T-cell (primary cell): ENCODE data around the gene ITGAE. TPM values are rescaled to one million over a fixed set of nuclear protein-coding genes. Genes with fewer than 3 reads are reported as not detected.

ENCODE experiments used
- ATAC-seq, 4 experiments: fragments of 200-7000 bp in 3 of 4; fragments of 150-1000 bp in 1 of 4; cut with Tn5 transposase; replicated peaks in 1 of 4; 1 replicate in 3 of 4; 2 replicates in 1 of 4; pipeline ENCODE4 v1.10.0; 2021; ENCODE audit warnings: moderate library complexity in 3 of 4, mild to moderate bottlenecking in 2 of 4, moderate number of reproducible peaks in 1 of 4
- CTCF ChIA-PET, 2 donors: fragments of 300-600 bp; sonication (Branson Sonifier 250); formaldehyde crosslinking; loops; one replicate each; lab custom pipeline; 2022; ENCODE audit warnings: antibody characterized with exemption in 2 of 2; lab: Charles Lee
- POLR2A ChIA-PET, 2 donors: fragments of 300-600 bp; sonication (Branson Sonifier 250); formaldehyde crosslinking; loops; one replicate each; lab custom pipeline; 2022; ENCODE audit warnings: antibody characterized with exemption in 2 of 2; lab: Charles Lee
- DNase-seq, 35 experiments: peaks; one replicate each; pipeline versions ENCODE4 v3.0.0 to v3.0.0-alpha.2; 2013 to 2023
- H3K27ac ChIP-seq: one replicate; pipeline ENCODE4 v1.5.1; 2013; ENCODE audit warnings: low read length
- H3K27me3 ChIP-seq, 2 experiments: replicated peaks in 1 of 2; 1 replicate in 1 of 2; 2 replicates in 1 of 2; pipeline versions ENCODE4 v1.6.1 to v1.7.0; 2013; ENCODE audit warnings: low read length in 1 of 2, mixed read lengths in 1 of 2; ENCODE audit not compliant: control insufficient read depth in 2 of 2, insufficient read depth in 2 of 2; ENCODE audit errors: extremely low read depth in 1 of 2
- H3K36me3 ChIP-seq, 2 donors: 1 replicate in 1 of 2; 2 replicates in 1 of 2; pipeline versions ENCODE4 v1.6.1 to v1.7.0; 2013; ENCODE audit warnings: low read length in 1 of 2; ENCODE audit not compliant: control insufficient read depth in 2 of 2, insufficient read depth in 1 of 2; ENCODE audit errors: extremely low read depth in 1 of 2
- H3K4me1 ChIP-seq, 2 experiments: 1 replicate in 1 of 2; 2 replicates in 1 of 2; pipeline versions ENCODE4 v1.6.1 to v1.7.0; 2013; ENCODE audit warnings: low read length in 2 of 2, mixed read lengths in 1 of 2; ENCODE audit not compliant: insufficient read depth in 2 of 2, control insufficient read depth in 1 of 2; ENCODE audit errors: extremely low read depth in 1 of 2
- H3K4me3 ChIP-seq, 2 donors: 1 replicate in 1 of 2; 2 replicates in 1 of 2; pipeline versions ENCODE4 v1.5.1 to v1.7.0; 2013; ENCODE audit warnings: mild to moderate bottlenecking in 2 of 2, low read length in 1 of 2, moderate library complexity in 1 of 2; ENCODE audit not compliant: control insufficient read depth in 1 of 2; ENCODE audit errors: extremely low read depth in 1 of 2
- H3K9me3 ChIP-seq: 2 replicates; pipeline ENCODE4 v1.7.0; 2013
- H3K27ac Mint-ChIP-seq, 2 donors: one replicate each; pipeline ENCODE4 v1.8.0; 2020 to 2021; ENCODE audit warnings: mild to moderate bottlenecking in 2 of 2, mixed read lengths in 2 of 2
- H3K27me3 Mint-ChIP-seq, 2 donors: one replicate each; pipeline ENCODE4 v1.8.0; 2021 to 2022; ENCODE audit warnings: mixed read lengths in 2 of 2
- H3K36me3 Mint-ChIP-seq: one replicate; pipeline ENCODE4 v1.8.0; 2021; ENCODE audit warnings: mixed read lengths
- H3K4me1 Mint-ChIP-seq, 3 donors: one replicate each; pipeline ENCODE4 v1.8.0; 2020 to 2022; ENCODE audit warnings: mixed read lengths in 3 of 3, mild to moderate bottlenecking in 1 of 3
- H3K4me3 Mint-ChIP-seq, 3 donors: one replicate each; pipeline ENCODE4 v1.8.0; 2020 to 2022; ENCODE audit warnings: mild to moderate bottlenecking in 3 of 3, mixed read lengths in 3 of 3, moderate library complexity in 3 of 3
- H3K9me3 Mint-ChIP-seq, 3 donors: one replicate each; pipeline ENCODE4 v1.8.0; 2020 to 2022; ENCODE audit warnings: mixed read lengths in 3 of 3
- WGBS: methylation state at CpG from one replicate; pipeline ENCODE4 v1.1.5; 2013; ENCODE audit warnings: missing lambda C conversion rate; ENCODE audit not compliant: insufficient coverage; 5-methylcytosine and 5-hydroxymethylcytosine counted together
- total RNA-seq, 35 experiments: library from RNA in 6 of 35; stranded (reverse) in 6 of 35; fragments of 120-200 nt in 1 of 35; gene quantifications; one replicate each; pipeline versions ENCODE4 v1.2.1 to v1.2.4 and lab custom pipeline; 2013 to 2026

ITGAE gene
- total RNA-seq, 5 donors from 2014 or later (not counting 1 experiment from before 2014, with no cell fraction given), result 13.0 to 40.0 (median 25.2) TPM

GRCh38 chr17:3805581-3805980, 4.6 kb upstream of the ITGAE start:
- Histone ChIP-seq H3K36me3 (peaks cover 7 to 36% of the 10 kb centered on the region in 2 donors), H3K9me3 (no peaks in the 10 kb centered on the region), H3K27ac (no peak overlapping the region), H3K4me3 (no peak overlapping the region), H3K27me3 (no peaks in the 10 kb centered on the region), H3K4me1 (peaks cover 0 to 13% of the 10 kb centered on the region in 2 experiments)
- Mint-ChIP-seq H3K27me3 (no peaks in the 10 kb centered on the region), H3K36me3 (peaks cover 27% of the 10 kb centered on the region), H3K4me1 (peaks cover 0 to 6% (median 5%) of the 10 kb centered on the region in 3 donors), H3K27ac (no peak overlapping the region), H3K9me3 (no peaks in the 10 kb centered on the region), H3K4me3 (no peak overlapping the region)
- DNase-seq (no peak), ATAC-seq (no peak)
- no CpG with 5 or more reads among the region's 5 CpGs for WGBS
- POLR2A ChIA-PET, result no interaction called here
- CTCF ChIA-PET, result no interaction called here

- H3K4me1 ChIP-seq, result peaks cover 0 to 14% of the 10 kb centered on the region in 2 experiments
- CTCF ChIA-PET, result no interaction called here
- H3K4me3 Mint-ChIP-seq, result no peak overlapping the region
- H3K4me1 Mint-ChIP-seq, result peaks cover 0 to 6% (median 5%) of the 10 kb centered on the region in 3 donors
- no peak for DNase-seq
- no peaks in the 10 kb centered on the region for H3K9me3 ChIP-seq
- H3K9me3 Mint-ChIP-seq, result no peaks in the 10 kb centered on the region
- H3K27me3 ChIP-seq, result no peaks in the 10 kb centered on the region
- POLR2A ChIA-PET, result no interaction called here
- ATAC-seq, result peak in 2 of 4 experiments; percentile 38 to 44
- 46% methylated on average over 6 of the region's 6 CpGs for WGBS
- H3K36me3 ChIP-seq, result peaks cover 7 to 27% of the 10 kb centered on the region in 2 donors
- no peak overlapping the region for H3K4me3 ChIP-seq
- H3K27ac Mint-ChIP-seq, result peak overlapping the region in 1 of 2 donors; percentile 39
- H3K27me3 Mint-ChIP-seq, result no peaks in the 10 kb centered on the region
- H3K36me3 Mint-ChIP-seq, result peaks cover 24% of the 10 kb centered on the region
- H3K27ac ChIP-seq, result peak overlapping the region; percentile 1
These were observed 3.5 kb upstream of the ITGAE start for GRCh38 chr17:3804503-3804931.

DNA sequence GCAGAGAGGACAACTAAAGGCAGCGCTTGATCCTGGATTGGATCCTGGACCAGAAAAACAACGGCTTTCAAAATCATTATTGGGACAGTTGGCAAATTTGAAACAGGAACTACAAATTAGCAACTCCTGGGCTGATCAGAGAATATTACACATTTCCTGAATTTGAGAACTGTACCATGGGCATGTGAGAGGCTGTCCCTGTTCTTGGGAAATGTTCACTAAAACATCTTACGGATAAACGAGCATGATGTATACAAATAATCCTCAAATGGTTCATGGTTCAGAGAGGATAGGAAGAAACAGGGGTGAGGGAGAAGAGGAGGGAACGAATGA, 2.3 kb upstream of the ITGAE start:
- Mint-ChIP-seq H3K27ac (peak overlapping the region in 1 of 2 donors; percentile 55), H3K36me3 (peaks cover 18% of the 10 kb centered on the region), H3K4me3 (no peak overlapping the region), H3K9me3 (no peaks in the 10 kb centered on the region), H3K27me3 (no peaks in the 10 kb centered on the region), H3K4me1 (peaks cover 4 to 15% (median 13%) of the 10 kb centered on the region in 3 donors)
- Histone ChIP-seq H3K9me3 (no peaks in the 10 kb centered on the region), H3K27me3 (no peaks in the 10 kb centered on the region), H3K36me3 (peaks cover 7 to 17% of the 10 kb centered on the region in 2 donors), H3K4me3 (no peak overlapping the region), H3K4me1 (peaks cover 0 to 14% of the 10 kb centered on the region in 2 experiments), H3K27ac (no peak overlapping the region)
- 100% methylated on average over 1 of the region's 5 CpGs for WGBS
- CTCF ChIA-PET, result no interaction called here
- POLR2A ChIA-PET, result no interaction called here
- no peak for ATAC-seq
- DNase-seq, result no peak

- ChIA-PET CTCF (no interaction called here), POLR2A (no interaction called here)
- H3K36me3 ChIP-seq, result peaks cover 6 to 13% of the 10 kb centered on the region in 2 donors
- no peak for DNase-seq
- H3K4me1 ChIP-seq, result peaks cover 0 to 16% of the 10 kb centered on the region in 2 experiments
- Mint-ChIP-seq H3K9me3 (no peaks in the 10 kb centered on the region), H3K27me3 (no peaks in the 10 kb centered on the region), H3K36me3 (peaks cover 13% of the 10 kb centered on the region), H3K4me3 (no peak overlapping the region), H3K27ac (peak overlapping the region in 1 of 2 donors; percentile 55), H3K4me1 (peaks cover 5 to 18% (median 13%) of the 10 kb centered on the region in 3 donors)
- no peak overlapping the region for H3K27ac ChIP-seq
- no peaks in the 10 kb centered on the region for H3K9me3 ChIP-seq
- no peaks in the 10 kb centered on the region for H3K27me3 ChIP-seq
- WGBS, result 96% methylated on average over 17 of the region's 19 CpGs
- ATAC-seq, result no peak
- H3K4me3 ChIP-seq, result no peak overlapping the region
These were observed 1.7 kb upstream of the ITGAE start for GRCh38 chr17:3802461-3803307.

GRCh38 chr17:3801792-3802191, 804 bp upstream of the ITGAE start:
- H3K36me3 ChIP-seq, result peaks cover 2 to 5% of the 10 kb centered on the region in 2 donors
- H3K27ac ChIP-seq, result no peak overlapping the region
- no peak overlapping the region for H3K4me3 Mint-ChIP-seq
- no peaks in the 10 kb centered on the region for H3K27me3 ChIP-seq
- H3K4me3 ChIP-seq, result no peak overlapping the region
- H3K36me3 Mint-ChIP-seq, result peaks cover 4% of the 10 kb centered on the region
- no peaks in the 10 kb centered on the region for H3K9me3 ChIP-seq
- no peak overlapping the region for H3K27ac Mint-ChIP-seq
- H3K4me1 ChIP-seq, result peaks cover 0 to 20% of the 10 kb centered on the region in 2 experiments
- 97% methylated on average over 7 of the region's 10 CpGs for WGBS
- ChIA-PET CTCF (no interaction called here), POLR2A (no interaction called here)
- no peak for DNase-seq
- H3K27me3 Mint-ChIP-seq, result no peaks in the 10 kb centered on the region
- no peaks in the 10 kb centered on the region for H3K9me3 Mint-ChIP-seq
- no peak for ATAC-seq
- peaks cover 12 to 21% (median 16%) of the 10 kb centered on the region in 3 donors for H3K4me1 Mint-ChIP-seq

- Mint-ChIP-seq H3K4me1 (peaks cover 16 to 26% (median 20%) of the 10 kb centered on the region in 3 donors), H3K27ac (no peak overlapping the region), H3K4me3 (no peak overlapping the region), H3K9me3 (no peaks in the 10 kb centered on the region), H3K27me3 (no peaks in the 10 kb centered on the region), H3K36me3 (peaks cover 3% of the 10 kb centered on the region)
- ChIA-PET CTCF (no interaction called here), POLR2A (interaction anchor here in 1 of 2 donors (0.6 kb wide), 1 partner anchor 55 kb away, joined by 3 read pairs; no protein-coding TSS in a partner anchor)
- no peak for DNase-seq
- H3K4me3 ChIP-seq, result no peak overlapping the region
- WGBS, result 88% methylated on average over 7 of the region's 7 CpGs
- no peaks in the 10 kb centered on the region for H3K27me3 ChIP-seq
- no peak overlapping the region for H3K27ac ChIP-seq
- H3K36me3 ChIP-seq, result peaks cover 2 to 3% of the 10 kb centered on the region in 2 donors
- ATAC-seq, result no peak
- no peaks in the 10 kb centered on the region for H3K9me3 ChIP-seq
- peaks cover 0 to 25% of the 10 kb centered on the region in 2 experiments for H3K4me1 ChIP-seq
These were observed 359 bp upstream of the ITGAE start for GRCh38 chr17:3801347-3801746.
